Fibroblast of lung (primary cell): ENCODE data around the gene GRM8.

ENCODE experiments used
- EZH2 ChIP-seq: IDR thresholded peaks from 2 replicates; pipeline ENCODE4 v1.5.1; 2012; ENCODE audit warnings: low read length, control low read depth, mild to moderate bottlenecking; ENCODE audit errors: missing control alignments
- TF ChIP-seq, protein P1 (sequence below), 2 donors: IDR thresholded peaks in 1 of 2; conservative IDR thresholded peaks in 1 of 2; 1 replicate in 1 of 2; 2 replicates in 1 of 2; pipeline ENCODE4 v1.5.1; 2011 to 2012; ENCODE audit warnings: low read length in 2 of 2, control low read depth in 1 of 2, inconsistent platforms in 1 of 2, low read depth in 1 of 2, mild to moderate bottlenecking in 1 of 2

- TF ChIP-seq, protein P1, sequence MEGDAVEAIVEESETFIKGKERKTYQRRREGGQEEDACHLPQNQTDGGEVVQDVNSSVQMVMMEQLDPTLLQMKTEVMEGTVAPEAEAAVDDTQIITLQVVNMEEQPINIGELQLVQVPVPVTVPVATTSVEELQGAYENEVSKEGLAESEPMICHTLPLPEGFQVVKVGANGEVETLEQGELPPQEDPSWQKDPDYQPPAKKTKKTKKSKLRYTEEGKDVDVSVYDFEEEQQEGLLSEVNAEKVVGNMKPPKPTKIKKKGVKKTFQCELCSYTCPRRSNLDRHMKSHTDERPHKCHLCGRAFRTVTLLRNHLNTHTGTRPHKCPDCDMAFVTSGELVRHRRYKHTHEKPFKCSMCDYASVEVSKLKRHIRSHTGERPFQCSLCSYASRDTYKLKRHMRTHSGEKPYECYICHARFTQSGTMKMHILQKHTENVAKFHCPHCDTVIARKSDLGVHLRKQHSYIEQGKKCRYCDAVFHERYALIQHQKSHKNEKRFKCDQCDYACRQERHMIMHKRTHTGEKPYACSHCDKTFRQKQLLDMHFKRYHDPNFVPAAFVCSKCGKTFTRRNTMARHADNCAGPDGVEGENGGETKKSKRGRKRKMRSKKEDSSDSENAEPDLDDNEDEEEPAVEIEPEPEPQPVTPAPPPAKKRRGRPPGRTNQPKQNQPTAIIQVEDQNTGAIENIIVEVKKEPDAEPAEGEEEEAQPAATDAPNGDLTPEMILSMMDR (conservative IDR thresholded peaks at IDR 0.05 in 1 of 2, IDR thresholded peaks at IDR 0.05 in 1 of 2; ENCODE audit: low read depth in 1 of 2, low read length in 2 of 2) = no peak
- TF ChIP-seq EZH2 = no peak
Observed at GRCh38 chr7:126535176-126535575, 717.6 kb downstream of the GRM8 start.
